PC-9 (cell line): Measurements from ENCODE around the gene HMGXB4. TPM values are rescaled to one million over a fixed set of nuclear protein-coding genes. Genes with fewer than 3 reads are reported as not detected.

Experiments used
- BruUV-seq: library from RNA; stranded (reverse); fragments of 400-500 nt; replicated peaks from 2 replicates; lab custom pipeline; 2021; lab: Mats Ljungman, UMichigan
- CTCF ChIA-PET: fragments of 300-600 bp; sonication (Branson Sonifier 250); formaldehyde crosslinking; loops from one replicate; lab custom pipeline; 2022; ENCODE audit warnings: antibody characterized with exemption; lab: Charles Lee
- POLR2A ChIA-PET: fragments of 300-600 bp; sonication (Branson Sonifier 250); formaldehyde crosslinking; loops from one replicate; lab custom pipeline; 2022; ENCODE audit warnings: antibody characterized with exemption; ENCODE audit not compliant: unreplicated experiment; lab: Charles Lee
- DNase-seq, 2 experiments: peaks; one replicate each; pipeline versions ENCODE4 v3.0.0 to v3.0.0-alpha.2; 2015 to 2022; ENCODE audit warnings: mixed read lengths in 1 of 2
- H2AFZ ChIP-seq: fragments of 200-600 bp; sonication (generic); 2 replicates; pipeline ENCODE4 v1.8.1; 2017; ENCODE audit warnings: antibody characterized with exemption
- H3F3A ChIP-seq: fragments of 200-600 bp; sonication (generic); 2 replicates; pipeline ENCODE4 v1.8.1; 2017; ENCODE audit warnings: antibody characterized with exemption, mild to moderate bottlenecking, low read depth; ENCODE audit not compliant: insufficient read depth
- H3K27ac ChIP-seq: fragments of 200-600 bp; sonication (generic); 2 replicates; pipeline ENCODE4 v1.6.1; 2016; ENCODE audit warnings: mixed run types
- H3K27me3 ChIP-seq: fragments of 200-600 bp; sonication (generic); 2 replicates; pipeline ENCODE4 v1.6.1; 2016; ENCODE audit warnings: low read depth, mixed run types; ENCODE audit not compliant: insufficient read depth
- H3K36me3 ChIP-seq: fragments of 200-600 bp; sonication (generic); 2 replicates; pipeline ENCODE4 v1.6.1; 2016; ENCODE audit warnings: low read depth, mixed run types
- H3K4me1 ChIP-seq: fragments of 200-600 bp; sonication (generic); replicated peaks from 2 replicates; pipeline ENCODE4 v1.6.1; 2016; ENCODE audit warnings: mixed run types; ENCODE audit not compliant: insufficient read depth
- H3K4me2 ChIP-seq: fragments of 200-600 bp; sonication (generic); 2 replicates; pipeline ENCODE4 v1.6.1; 2017; ENCODE audit warnings: mixed run types
- H3K4me3 ChIP-seq: fragments of 200-600 bp; sonication (generic); 2 replicates; pipeline ENCODE4 v1.6.1; 2016; ENCODE audit warnings: mixed run types
- H3K79me2 ChIP-seq: fragments of 200-600 bp; sonication (generic); 2 replicates; pipeline ENCODE4 v1.6.1; 2017; ENCODE audit warnings: low read depth, mixed run types
- H3K9me2 ChIP-seq: fragments of 200-600 bp; sonication (generic); 2 replicates; pipeline ENCODE4 v1.8.1; 2017; ENCODE audit warnings: mild to moderate bottlenecking; ENCODE audit not compliant: insufficient read depth
- H3K9me3 ChIP-seq: fragments of 200-600 bp; sonication (generic); 2 replicates; pipeline ENCODE4 v1.8.1; 2016; ENCODE audit warnings: low read depth; ENCODE audit not compliant: insufficient read depth
- H4K20me1 ChIP-seq: fragments of 200-600 bp; sonication (generic); 2 replicates; pipeline ENCODE4 v1.8.1; 2017; ENCODE audit not compliant: insufficient read depth
- CTCF ChIP-seq: fragments of 200-600 bp; sonication (generic); conservative IDR thresholded peaks from 2 replicates; pipeline ENCODE4 v1.6.1; 2017; ENCODE audit warnings: mixed run types, antibody characterized with exemption, mild to moderate bottlenecking, moderate library complexity
- EZH2 ChIP-seq: fragments of 200-600 bp; sonication (generic); IDR thresholded peaks from 2 replicates; pipeline ENCODE4 v1.8.0; 2017; ENCODE audit warnings: antibody characterized with exemption, low read depth
- intact Hi-C: fragments of 100-400 bp; cut with micrococcal nuclease; formaldehyde crosslinking; loops from one replicate; pipeline ENCODE4 v1.10.0; 2022; ENCODE audit not compliant: unreplicated experiment
- total RNA-seq: library from RNA; stranded (reverse); gene quantifications from 2 replicates; pipeline ENCODE4 v1.2.3, GENCODE V29; 2021

Gene HMGXB4
- total RNA-seq, 1 experiment from 2014 or later, result 29.2 TPM

GRCh38 chr22:35258191-35258988, 1.1 kb downstream of the HMGXB4 start:
- no peaks in the 10 kb centered on the region for H3K27me3 ChIP-seq
- H4K20me1 ChIP-seq, result peaks cover 2% of the 10 kb centered on the region; the same call in 1 of the 2 replicates
- H3K4me2 ChIP-seq, result peak overlapping the region; percentile 92
- no peak for DNase-seq
- POLR2A ChIA-PET, result interaction anchor here (0.6 to 0.9 kb wide), 2 partner anchors 43 to 71 kb away, joined by 3 to 15 read pairs; no protein-coding TSS in a partner anchor
- peaks cover 13% of the 10 kb centered on the region for H3K4me1 ChIP-seq
- peak overlapping the region; percentile 61 for H3K4me3 ChIP-seq
- peak overlapping the region; percentile 91 for H2AFZ ChIP-seq
- CTCF ChIA-PET, result interaction anchor here (0.7 kb wide), 1 partner anchor 333 kb away, joined by 3 read pairs; no protein-coding TSS in a partner anchor
- BruUV-seq, result TSS peak; percentile 59
- no peaks in the 10 kb centered on the region for H3K9me2 ChIP-seq
- no peaks in the 10 kb centered on the region for H3K9me3 ChIP-seq
- peak overlapping the region; percentile 61; the same call in 1 of the 2 replicates for H3K27ac ChIP-seq
- H3F3A ChIP-seq, result peaks cover 5% of the 10 kb centered on the region; the same call in 1 of the 2 replicates
- intact Hi-C loops, result no loop called here
- peaks cover 22% of the 10 kb centered on the region for H3K36me3 ChIP-seq
- H3K79me2 ChIP-seq, result peaks cover 43% of the 10 kb centered on the region
- no peak for TF ChIP-seq EZH2
- TF ChIP-seq CTCF, result no peak

- Histone ChIP-seq H3K4me3 (no peak overlapping the region), H3K4me1 (peaks cover 7% of the 10 kb centered on the region; the same call in 1 of the 2 replicates), H3K36me3 (peaks cover 73% of the 10 kb centered on the region), H3F3A (peaks cover 16% of the 10 kb centered on the region; the same call in 1 of the 2 replicates), H3K9me3 (no peaks in the 10 kb centered on the region), H2AFZ (no peak overlapping the region), H3K27me3 (no peaks in the 10 kb centered on the region), H3K27ac (no peak overlapping the region), H3K4me2 (no peak overlapping the region), H4K20me1 (peaks cover 16% of the 10 kb centered on the region), H3K9me2 (no peaks in the 10 kb centered on the region), H3K79me2 (peaks cover 11% of the 10 kb centered on the region)
- intact Hi-C loops, result no loop called here
- BruUV-seq, result no TSS peak
- DNase-seq, result no peak
- POLR2A ChIA-PET, result no interaction called here
- CTCF ChIA-PET, result no interaction called here
- TF ChIP-seq EZH2 (no peak), CTCF (no peak)
Measured at GRCh38 chr22:35264986-35265385, 7.7 kb downstream of the HMGXB4 start.

- no peak overlapping the region for H2AFZ ChIP-seq
- no peak for TF ChIP-seq CTCF
- no peak for TF ChIP-seq EZH2
- BruUV-seq, result no TSS peak
- no peaks in the 10 kb centered on the region for H3K27me3 ChIP-seq
- H3F3A ChIP-seq, result peaks cover 10% of the 10 kb centered on the region; the same call in 1 of the 2 replicates
- H3K79me2 ChIP-seq, result no peaks in the 10 kb centered on the region; the same call in 1 of the 2 replicates
- no peaks in the 10 kb centered on the region for H3K9me2 ChIP-seq
- peaks cover 7% of the 10 kb centered on the region; the same call in 1 of the 2 replicates for H3K4me1 ChIP-seq
- intact Hi-C loops, result no loop called here
- peak in 1 of 2 experiments; percentile 66 for DNase-seq
- H3K4me3 ChIP-seq, result no peak overlapping the region
- no peak overlapping the region for H3K4me2 ChIP-seq
- H4K20me1 ChIP-seq, result peaks cover 16% of the 10 kb centered on the region
- ChIA-PET POLR2A (no interaction called here), CTCF (no interaction called here)
- peaks cover 79% of the 10 kb centered on the region for H3K36me3 ChIP-seq
- H3K9me3 ChIP-seq, result no peaks in the 10 kb centered on the region
- H3K27ac ChIP-seq, result peak overlapping the region; percentile 26; the same call in 1 of the 2 replicates
Measured at GRCh38 chr22:35266277-35266676, 9.0 kb downstream of the HMGXB4 start.
